Peyer's patch (tissue), 4 donors: ENCODE data around the gene NGB.

ENCODE experiments used
- CTCF ChIP-seq, 6 experiments: fragments of 450-650 bp in 4 of 6; fragments of 200-600 bp in 2 of 6; sonication (generic) in 1 of 6; IDR thresholded peaks; one replicate each; pipeline ENCODE4 v1.5.1; 2017 to 2019; ENCODE audit warnings: antibody characterized with exemption in 6 of 6, mild to moderate bottlenecking in 3 of 6, moderate library complexity in 1 of 6
- POLR2A ChIP-seq, 2 donors: fragments of 450-650 bp; IDR thresholded peaks; one replicate each; pipeline ENCODE4 v1.5.1; 2017; ENCODE audit warnings: antibody characterized with exemption in 2 of 2, mild to moderate bottlenecking in 2 of 2, moderate library complexity in 2 of 2

DNA sequence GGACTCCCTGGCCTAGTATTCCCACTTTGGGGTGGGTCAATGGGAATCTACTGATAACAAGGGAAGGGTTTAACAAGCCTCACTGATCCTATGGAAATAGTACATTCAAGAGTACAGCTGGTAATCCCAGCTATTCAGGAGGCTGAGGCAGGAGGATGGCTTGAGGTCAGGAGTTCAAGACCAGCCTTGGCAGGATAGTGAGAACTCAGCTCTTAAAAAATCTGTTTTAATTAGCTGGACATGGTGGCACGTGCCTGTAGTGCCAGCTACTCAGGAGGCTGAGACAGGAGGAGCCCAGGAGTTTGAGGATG lies 45.1 kb upstream of the NGB start:
- TF ChIP-seq CTCF (IDR thresholded peaks at IDR 0.05), result no peak
- no peak for TF ChIP-seq POLR2A (IDR thresholded peaks at IDR 0.05)
